ENCODE data around the gene PRKAG2.

DNA sequence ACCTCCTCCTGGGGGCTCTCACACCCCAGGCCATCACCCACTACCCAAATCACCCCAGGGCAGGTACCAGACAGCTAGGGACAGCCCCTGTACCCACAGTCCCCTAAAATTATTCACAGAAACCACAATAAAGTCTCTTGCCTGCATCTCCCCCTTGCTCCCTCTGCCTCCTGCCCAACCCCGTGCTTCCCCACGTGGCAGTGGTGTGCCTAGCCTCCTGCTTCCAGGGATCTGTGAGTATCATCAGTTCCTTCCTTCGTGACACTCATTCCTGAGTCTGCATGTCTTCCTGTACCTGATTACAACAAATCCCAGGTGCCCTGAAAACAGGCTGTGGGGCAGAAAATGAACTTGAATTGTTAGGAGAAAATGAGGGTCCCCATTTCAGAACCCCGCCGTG, 61.5 kb downstream of the PRKAG2 start:
- TF ChIP-seq POLR2A (IDR thresholded peaks at IDR 0.05) = no peak
- no peak for TF ChIP-seq CTCF (IDR thresholded peaks at IDR 0.05)
- TF ChIP-seq POLR2AphosphoS5 (IDR thresholded peaks at IDR 0.05) = no peak

All from breast epithelium (tissue), 3 donors.